NCI-H526 (cell line): ENCODE results near the gene SCMH1.

Source experiments
- DNase-seq, 2 experiments: peaks; one replicate each; lab custom pipeline; 2025; lab: John Stamatoyannopoulos, UW

The SCMH1 gene

DNA sequence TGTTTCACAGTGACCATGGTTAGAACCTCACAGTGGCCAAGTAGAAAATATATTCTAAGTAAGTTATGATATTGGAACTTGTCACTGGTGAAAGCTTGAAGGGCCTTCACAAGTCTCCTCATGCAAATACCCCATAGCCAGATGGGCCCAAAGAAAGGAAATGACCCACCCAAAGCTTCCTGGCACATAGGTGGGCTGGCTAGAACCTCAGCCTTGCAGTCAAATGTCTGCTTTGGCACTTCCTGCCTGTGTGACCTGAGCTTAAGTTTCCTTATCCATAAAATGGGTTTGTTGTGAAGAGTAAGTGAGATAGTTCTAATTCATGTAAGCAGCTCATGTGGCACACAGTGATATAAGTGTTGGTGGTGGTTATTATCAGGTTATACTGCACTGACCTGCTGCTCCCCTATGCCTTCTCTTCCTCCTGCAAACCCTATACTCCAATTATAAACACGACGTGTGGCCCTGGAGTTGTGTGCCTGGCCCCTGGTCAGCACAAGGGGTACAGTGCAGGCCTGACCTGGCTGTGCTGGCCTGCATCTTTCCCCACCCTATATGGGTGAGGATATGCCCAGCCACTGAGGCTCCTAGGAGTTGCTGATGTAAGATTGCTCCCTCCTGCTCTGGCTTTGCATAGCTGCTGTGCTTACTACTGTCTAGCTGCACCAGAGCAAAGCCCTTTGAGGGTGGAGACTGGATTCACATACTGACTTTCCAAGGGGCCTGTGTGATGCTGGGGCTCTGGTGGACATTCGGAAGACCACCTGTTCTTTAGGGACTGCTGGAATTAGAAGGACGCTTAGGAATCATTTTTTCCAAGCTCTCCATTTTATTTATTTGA lies 215.9 kb downstream of the SCMH1 start:
- no peak for DNase-seq

DNA sequence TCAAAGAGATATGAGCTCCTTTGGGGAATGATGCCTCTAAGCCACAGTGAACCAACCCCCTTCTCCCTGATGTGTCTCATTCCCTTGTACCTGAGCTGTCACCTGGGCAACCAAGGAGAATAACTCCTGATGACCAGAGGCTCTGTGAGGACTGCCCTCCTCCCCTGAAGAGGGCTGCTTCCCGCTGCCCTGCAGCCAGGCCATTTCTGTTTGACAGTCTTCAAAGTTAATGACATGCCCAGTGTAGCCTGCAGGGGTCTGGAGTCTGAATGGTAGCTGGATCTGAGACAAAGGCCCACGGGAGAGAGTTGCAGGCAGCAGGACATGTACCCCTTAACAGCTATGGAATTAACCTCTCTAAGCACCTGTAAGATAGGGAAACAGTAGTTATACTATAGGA lies 217.2 kb downstream of the SCMH1 start:
- no peak for DNase-seq

DNA sequence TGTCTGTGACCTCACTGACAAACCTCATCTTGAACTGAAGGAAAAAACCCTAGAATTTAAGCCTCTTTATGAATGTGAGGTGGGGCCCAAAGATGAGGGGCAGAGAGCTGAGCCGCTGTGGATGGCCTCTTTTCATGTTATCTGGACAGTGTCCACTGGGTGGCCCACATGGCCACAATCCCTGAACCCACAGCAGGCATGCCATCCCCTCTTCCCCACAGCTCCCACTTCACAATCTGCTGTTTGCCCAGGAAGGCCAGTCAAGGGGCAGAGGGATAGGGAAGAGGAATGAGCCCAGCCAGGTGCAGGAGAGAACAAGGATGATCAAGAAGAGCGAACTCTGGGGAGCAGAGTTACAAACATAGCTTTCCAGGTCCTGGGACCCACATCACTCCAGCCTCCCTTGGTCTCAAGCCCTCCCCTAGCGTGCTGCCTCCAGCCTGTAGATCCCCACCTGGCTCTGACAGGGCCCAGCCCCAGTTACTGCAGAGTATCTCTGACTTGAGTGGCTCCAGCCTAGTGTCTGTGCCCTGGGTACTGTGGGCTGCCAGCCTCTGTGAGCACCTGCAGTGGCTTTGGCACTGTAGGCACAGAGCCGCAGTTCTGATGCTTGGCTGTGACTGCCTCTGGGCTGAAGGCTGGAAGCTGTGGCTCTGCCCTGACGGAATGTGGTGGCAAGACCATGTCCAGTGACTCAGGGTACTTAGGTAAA lies 218.7 kb downstream of the SCMH1 start:
- no peak for DNase-seq

DNA sequence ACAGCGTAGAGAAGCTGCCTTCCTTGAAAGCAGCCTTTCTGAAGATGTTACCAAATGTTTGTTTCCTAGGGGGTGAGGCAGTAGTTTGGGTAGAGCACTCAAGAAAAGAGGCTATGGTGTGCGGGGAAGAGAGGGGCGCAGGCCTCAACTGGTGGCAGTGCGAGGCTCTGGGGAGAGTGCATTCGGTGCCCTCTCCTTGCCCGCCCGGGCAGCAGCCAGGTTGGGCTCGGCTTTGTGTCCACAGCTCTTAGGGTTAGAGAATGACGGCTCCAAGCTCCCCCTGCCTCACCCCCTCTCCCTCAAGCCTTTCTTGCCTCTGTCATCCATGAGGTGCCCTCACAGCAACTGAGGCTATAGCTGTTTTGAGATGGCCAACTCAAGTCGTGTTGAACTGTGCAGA lies 219.7 kb downstream of the SCMH1 start:
- no peak for DNase-seq

GRCh38 chr1:41021526-41022308 lies 220.4 kb downstream of the SCMH1 start, which contains the start of gene SLFNL1:
TSS of gene SLFNL1 (minus strand) at chr1:41021725. CDS start at chr1:41020660, 1,065 bp downstream.
- peak in 1 of 2 experiments; percentile 58 for DNase-seq

GRCh38 chr1:41020654-41021053 lies 221.5 kb downstream of the SCMH1 start:
- peak in 1 of 2 experiments; percentile 29 for DNase-seq

DNA sequence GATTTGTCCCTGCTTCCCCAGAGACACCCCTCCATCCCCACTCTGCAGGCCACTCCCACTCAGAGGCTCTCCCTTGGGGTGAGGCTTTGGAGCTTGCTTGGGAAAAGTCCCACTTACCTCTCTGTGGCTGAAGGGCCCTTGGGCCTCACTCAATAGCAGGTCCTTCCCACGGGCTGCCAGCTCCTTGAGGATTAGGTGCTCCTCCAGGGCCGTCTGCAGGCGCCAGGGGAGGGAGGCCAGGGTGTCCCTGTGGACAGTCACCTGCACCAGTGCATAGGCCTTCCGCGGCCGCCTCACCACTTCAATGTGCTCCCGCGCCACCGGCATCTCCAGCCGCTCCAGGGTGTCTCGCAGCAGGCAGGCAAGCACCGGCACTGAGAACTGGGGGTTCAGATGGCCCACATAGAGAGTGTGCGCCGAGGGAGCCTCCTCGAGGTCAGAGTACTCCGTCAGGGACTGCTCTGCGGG lies 222.0 kb downstream of the SCMH1 start:
- DNase-seq: no peak

DNA sequence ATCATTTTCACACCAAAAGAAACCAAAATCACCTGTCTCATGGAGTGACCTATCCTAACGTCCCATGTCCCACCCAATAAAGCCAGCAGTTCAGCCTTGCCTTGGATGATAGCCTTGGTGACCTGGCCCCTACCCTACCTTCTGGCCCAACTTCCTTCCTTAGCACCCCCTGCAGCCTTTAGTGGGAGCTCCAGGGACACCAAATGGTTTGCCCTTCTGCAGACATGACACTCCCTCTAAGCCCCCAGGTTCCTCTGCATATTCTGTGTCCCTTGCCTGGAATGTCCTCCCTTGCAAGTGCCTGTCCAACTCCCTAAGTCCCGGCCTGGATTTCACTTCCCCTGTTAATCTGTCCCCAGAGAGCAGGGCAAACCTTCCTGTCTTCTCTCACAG lies 222.8 kb downstream of the SCMH1 start:
- DNase-seq: no peak

- DNase-seq: no peak
Observed at GRCh38 chr1:41018018-41018410, 224.1 kb downstream of the SCMH1 start.

- no peak for DNase-seq
Observed at GRCh38 chr1:41017141-41018017, 224.7 kb downstream of the SCMH1 start.

- DNase-seq: no peak
Observed at GRCh38 chr1:41015897-41016470, 226.1 kb downstream of the SCMH1 start.

GRCh38 chr1:41015281-41015896 lies 226.7 kb downstream of the SCMH1 start:
- no peak for DNase-seq

- no peak for DNase-seq
Observed at GRCh38 chr1:41014871-41015270, 227.2 kb downstream of the SCMH1 start.

- DNase-seq: no peak
Observed at GRCh38 chr1:41013796-41014195, 228.3 kb downstream of the SCMH1 start.

GRCh38 chr1:41013024-41013423 lies 229.1 kb downstream of the SCMH1 start:
- no peak for DNase-seq

DNA sequence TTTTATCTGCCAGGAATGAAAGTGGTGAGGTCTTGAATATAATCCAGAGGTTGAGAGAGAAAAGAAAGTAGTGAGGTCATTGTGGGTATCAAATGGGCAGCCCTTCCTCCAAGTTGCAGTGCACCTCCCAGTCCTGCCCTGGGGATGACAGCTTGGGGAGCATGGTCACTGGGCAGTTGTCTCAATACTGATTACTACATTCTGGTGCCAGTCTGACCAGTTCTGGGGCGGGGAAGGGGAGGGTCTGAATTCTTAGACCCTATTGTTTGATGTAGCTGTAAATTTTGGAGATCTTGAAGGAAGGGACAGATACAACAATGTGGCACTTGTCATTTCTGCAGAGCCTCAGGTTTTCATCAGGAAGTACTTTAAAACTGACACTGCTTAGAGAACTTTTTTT lies 231.8 kb downstream of the SCMH1 start:
- DNase-seq: no peak

DNA sequence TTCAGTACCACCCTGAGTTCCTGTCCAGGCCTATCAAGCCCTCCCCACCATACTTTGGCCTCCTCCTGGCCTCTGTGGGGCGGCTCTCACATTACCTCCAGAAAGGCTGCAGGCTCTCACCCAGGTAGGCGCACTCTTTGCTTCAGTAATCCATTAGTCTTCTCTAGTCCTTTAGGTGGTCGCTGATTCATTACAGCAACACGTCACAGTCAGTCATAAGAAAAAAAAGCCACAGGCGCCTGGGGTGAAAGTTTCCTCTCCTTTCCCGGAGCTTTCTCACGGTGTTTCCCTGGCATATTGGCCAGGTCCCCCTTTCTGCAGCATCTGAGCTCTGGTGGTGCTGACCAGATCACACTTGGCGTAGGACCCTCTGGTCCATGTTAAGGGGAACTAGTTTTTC lies 232.6 kb downstream of the SCMH1 start:
- DNase-seq: no peak

GRCh38 chr1:41006942-41007865 lies 234.9 kb downstream of the SCMH1 start:
- no peak for DNase-seq

DNA sequence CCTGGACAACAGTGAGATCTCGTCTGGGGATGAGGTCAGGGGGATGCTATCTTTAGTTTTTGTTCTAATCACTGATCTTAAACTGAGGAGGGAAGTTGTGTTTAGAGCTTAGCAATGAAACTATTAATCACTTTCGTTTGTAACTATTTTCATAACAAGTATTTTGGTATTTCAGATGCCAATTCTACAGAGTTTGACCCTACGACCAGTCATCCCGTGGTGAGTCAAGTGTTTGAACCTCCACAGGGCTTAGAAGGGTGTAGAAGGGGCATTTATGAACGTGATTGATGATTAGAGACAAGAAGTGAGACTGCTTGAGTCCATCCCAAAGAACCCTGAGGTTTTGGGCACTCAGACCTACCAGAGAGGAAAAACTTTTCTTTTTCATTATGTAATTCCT lies 236.2 kb downstream of the SCMH1 start:
- DNase-seq: no peak
